IPS DF 19.7 (cell line): ENCODE measurements around the gene PIGBOS1.
"Not testable (repeated sequence)": the region's sequence is repeated elsewhere in the genome, so short reads cannot be mapped to it uniquely, and the experiment has no call there.

Experiments used
- DNase-seq: peaks from one replicate; pipeline ENCODE4 v3.0.0-alpha.2; 2013; ENCODE audit warnings: low read depth, low spot score

PIGBOS1 gene

GRCh38 chr15:55297315-55297714, 21.6 kb downstream of the PIGBOS1 start:
- no peak for DNase-seq

GRCh38 chr15:55290528-55291057, 28.3 kb downstream of the PIGBOS1 start:
- DNase-seq: no peak

- DNase-seq: no peak
Observed at GRCh38 chr15:55289746-55290527, 29.0 kb downstream of the PIGBOS1 start, which contains the start of gene RAB27A. Gene RAB27A, minus strand, starts transcription at chr15:55289813. Its CDS starts 54,879 bp downstream, at chr15:55234934.

- DNase-seq: no peak
Observed at GRCh38 chr15:55289011-55289745, 29.7 kb downstream of the PIGBOS1 start.

DNA sequence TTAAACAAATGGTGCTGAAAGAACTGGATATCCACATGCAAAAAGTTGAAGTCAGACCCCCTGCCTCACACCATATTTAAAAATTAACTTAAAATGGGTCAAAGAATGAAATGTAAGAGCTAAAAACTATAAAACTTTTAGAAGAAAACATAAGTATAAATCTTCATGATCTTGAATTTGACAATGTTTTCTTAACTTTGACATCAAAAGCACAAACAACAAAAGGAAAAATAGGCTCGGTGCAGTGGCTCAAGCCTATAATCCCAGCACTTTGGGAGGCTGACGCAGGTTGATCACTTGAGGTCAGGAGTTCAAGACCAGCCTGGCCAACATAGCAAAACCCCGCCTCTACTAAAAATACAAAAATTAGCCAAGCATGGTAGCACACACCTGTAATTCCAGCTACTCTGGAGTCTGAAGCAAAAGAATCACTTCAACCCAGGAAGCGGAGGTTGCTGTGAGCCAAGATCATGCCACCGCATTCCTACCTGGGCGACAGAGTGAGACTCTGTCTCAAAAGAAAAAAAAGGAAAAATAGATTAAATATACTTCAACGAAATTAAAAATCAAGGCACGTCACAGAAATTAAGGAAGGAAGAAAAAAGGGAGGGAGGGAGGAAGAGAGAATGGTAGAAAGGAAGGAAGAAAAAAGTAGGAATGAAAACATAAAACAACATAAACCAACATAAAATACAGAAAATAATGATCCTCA, 30.8 kb downstream of the PIGBOS1 start:
- DNase-seq: no peak

DNA sequence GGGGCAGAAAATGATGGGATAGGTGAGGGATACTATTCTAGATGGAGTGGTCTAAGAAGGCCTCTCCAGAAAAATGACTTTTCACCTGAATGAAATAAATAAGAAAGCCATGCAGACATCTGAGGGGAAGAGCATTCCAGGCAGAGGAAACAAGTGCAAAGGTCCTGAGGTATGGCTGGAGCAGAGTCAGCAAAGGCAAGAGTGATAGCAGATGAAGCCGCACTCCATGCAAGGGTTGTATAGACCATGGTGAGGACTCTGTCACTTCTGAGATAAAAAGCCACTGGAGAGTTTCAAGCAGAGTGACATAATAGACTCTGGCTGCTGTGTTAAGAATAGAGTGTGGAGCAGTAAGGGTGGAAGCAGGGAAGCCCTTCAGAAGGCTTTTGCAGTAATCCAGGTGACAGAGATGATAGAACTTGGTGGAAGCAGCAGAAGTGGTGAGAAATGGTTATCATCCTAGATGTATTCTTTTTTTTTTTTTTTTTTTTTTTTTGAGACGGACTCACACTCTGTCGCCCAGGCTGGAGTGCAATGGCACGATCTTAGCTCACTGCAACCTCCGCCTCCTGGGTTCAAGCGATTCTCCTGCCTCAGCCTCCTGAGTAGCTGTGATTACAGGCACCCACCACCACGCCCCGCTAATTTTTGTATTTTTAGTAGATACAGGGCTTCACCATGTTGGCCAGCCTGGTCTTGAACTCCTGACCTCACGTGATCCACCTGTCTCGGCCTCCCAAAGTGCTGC, 32.3 kb downstream of the PIGBOS1 start:
- not testable (repeated sequence) for DNase-seq

DNA sequence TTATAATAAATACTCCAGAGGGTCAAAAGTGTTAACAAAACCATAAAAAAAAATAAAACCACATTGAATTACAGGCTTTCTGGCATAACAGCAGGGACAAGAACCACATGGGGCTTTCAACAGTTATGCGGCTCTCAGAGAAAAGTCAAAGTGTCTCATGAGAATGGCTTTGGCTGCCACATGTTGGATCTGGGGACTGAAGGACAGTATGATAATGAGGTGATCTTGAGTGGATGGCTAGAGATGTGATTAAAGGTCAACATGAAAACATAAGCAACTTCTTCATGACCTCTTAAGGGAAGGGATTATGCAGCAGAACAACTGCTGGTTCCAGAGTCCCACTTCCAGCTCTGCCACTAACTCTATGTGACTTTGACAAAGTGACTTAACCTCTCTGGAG, 34.5 kb downstream of the PIGBOS1 start:
- no peak for DNase-seq

- no peak for DNase-seq
Observed at GRCh38 chr15:55283379-55284147, 35.4 kb downstream of the PIGBOS1 start.

DNA sequence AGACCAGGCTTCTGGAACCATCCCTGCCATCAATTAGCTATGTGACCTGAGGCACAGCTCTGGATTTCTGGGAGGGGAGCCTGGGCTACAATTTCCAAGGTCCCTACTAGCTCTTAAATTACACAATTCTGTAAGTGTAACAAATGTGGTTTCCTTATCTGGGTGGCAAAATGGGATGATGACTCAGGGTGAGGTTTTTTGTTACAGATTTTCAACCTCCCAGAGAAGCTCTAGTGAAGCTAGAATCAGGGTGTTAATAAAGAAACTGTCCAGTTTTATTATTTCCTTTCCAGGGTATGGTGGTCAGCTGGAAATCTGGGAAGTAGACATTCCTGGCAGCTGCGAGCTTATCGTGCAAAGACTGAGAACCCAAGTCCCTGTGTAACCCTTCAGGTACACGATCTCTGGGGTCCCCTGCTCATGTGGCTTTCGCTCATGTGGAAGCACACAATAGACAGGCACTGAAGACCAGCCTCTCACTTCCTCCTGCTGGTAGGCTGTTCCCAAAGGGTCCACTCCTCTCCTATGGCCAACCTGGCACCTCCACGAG, 36.6 kb downstream of the PIGBOS1 start:
- DNase-seq: no peak

DNA sequence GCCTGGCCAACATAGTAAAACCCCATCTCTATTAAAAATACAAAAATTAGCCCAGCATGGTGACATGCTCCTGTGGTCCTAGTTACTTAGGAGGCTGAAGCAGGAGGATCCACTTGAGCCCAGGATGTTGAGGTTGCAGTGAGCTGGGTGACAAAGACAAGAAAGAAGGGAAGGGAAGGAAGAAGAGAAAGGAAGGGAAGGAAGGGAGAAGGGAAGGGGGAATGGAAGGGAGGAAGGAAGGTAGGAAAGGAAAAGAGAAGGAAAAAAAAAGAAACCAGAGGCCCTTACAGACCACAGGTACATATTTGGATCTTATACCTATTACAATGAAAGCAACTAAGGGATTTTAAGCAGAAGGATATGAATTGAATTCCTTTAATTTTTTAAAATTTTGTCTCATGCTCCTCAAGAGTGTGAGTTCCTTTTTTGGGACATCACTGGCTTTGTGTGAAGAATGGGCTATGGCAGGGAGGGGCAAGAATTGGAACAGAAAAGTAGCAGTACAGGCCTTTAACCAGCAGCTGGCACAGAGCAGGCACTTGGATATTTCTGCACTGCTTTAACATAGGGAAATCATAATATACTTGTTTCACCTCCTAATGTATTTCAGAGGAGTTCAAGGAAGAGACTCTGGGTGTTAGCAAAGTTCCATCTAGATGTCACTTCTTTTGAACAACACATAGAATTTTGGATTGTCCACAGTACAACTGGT, 37.2 kb downstream of the PIGBOS1 start:
- no peak for DNase-seq

DNA sequence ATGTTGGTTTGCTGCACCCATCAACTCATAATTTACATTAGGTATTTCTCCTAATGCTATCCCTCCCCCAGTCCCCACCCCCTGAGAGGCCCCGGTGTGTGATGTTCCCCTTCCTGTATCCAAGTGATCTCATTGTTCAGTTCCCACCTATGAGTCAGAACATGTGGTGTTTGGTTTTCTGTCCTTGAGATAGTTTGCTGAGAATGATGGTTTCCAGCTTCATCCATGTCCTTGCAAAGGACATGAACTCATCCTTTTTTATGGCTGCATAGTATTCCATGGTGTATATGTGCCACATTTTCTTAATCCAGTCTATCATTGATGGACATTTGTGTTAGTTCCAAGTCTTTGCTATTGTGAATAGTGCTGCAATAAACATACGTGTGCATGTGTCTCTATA, 38.3 kb downstream of the PIGBOS1 start:
- not testable (repeated sequence) for DNase-seq

GRCh38 chr15:55279746-55280351, 39.1 kb downstream of the PIGBOS1 start:
- DNase-seq: no peak

GRCh38 chr15:55279100-55279745, 39.7 kb downstream of the PIGBOS1 start:
- DNase-seq: no peak

- DNase-seq: no peak
Observed at GRCh38 chr15:55277715-55278114, 41.2 kb downstream of the PIGBOS1 start.

DNA sequence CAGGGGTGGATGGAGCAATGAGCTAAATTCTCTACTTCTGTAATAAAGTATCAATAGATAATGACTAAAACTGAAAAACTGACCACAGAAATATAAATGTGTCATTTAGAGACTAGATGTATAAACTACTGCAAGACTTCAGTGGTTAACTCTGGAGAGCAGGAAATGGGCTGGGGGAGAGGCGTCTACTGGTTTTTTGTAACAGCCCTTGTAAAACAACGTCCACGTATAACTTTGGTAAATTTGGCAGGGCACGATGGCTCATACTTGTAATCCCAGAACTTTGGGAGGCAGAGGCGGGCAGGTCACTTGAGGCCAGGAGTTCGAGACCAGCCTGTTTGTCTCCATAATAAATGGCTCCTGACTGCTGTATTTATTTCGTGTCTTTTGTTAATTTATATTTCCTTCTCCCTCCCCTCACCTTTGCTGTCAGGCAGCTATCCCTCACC, 41.8 kb downstream of the PIGBOS1 start:
- no peak for DNase-seq

DNA sequence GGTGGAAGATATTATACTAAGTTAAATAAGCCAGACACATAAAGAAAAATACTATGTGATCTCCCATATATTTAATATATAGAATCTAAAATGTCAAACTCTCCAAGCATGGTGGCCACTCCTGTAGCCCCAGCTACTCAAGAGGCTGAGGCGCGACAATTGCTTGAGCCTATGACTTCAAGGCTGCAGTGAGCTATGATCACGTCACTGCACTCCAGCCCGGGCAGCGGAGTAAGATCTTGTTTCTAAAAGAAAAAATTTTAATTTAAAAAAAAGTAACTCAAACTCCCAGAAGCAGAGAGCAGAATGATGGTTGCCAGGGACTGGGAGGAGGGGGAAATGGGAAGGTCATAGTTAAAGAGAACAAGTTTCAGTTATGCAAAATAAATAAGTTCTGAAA, 42.6 kb downstream of the PIGBOS1 start:
- DNase-seq: no peak

DNA sequence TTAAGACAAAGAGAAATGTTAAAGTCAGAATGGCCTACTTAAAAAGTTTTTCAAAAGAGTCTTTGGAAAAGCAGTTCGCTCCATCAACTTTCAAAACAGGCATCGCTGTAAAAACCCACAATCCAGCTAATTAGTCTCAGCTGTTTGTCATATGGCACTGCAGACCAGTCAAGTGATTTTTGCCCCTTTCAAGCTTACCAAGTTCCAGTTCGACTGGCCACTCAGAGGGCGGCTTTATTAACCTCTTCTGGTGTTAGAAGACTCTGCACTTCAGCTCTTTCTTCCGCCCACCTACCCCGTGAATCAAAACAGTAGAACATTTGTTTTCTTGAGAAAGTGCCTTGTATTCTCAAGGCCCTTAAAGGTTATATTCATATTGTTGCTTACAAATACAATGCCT, 48.6 kb downstream of the PIGBOS1 start:
- DNase-seq: no peak

DNA sequence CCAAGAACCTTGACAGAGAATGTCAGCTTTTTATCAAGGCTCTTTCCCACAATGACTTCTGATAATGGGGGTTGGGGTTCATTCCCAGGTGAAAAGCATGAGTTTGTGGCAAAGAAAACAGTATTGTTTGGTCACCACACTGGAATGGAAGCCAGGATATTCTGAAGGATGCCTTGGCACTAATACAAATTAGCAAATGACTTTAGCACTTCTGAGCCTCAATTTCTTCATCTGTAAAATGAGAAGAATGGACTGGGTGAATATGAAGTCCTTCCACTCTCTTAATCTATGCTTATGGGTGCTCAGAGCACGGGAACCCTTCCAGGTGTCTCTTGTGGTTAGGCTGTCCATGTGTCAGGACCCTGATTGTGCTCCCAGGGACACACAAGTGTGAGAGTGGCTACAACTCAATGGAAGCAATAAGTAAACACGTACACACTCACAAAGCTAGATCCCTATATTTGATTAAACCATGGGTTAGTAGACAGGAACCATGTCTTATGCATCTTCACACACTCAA, 50.7 kb downstream of the PIGBOS1 start:
- DNase-seq: no peak
